Activated T-cell treated with anti-CD3 and anti-CD28 coated beads, Interleukin-2, amount 50 U/mL, for 48 hours (primary cell): Measurements from ENCODE around the gene MTERF4.
"Not testable (repeated sequence)": the region's sequence is repeated elsewhere in the genome, so short reads cannot be mapped to it uniquely, and the experiment has no call there.

Source experiments
- DNase-seq, 2 experiments: peaks; one replicate each; pipeline ENCODE4 v3.0.0-alpha.2; 2020

The MTERF4 gene

GRCh38 chr2:241110607-241111439, 8.7 kb upstream of the MTERF4 start:
- no peak for DNase-seq

- no peak for DNase-seq
These were observed 8.1 kb upstream of the MTERF4 start for GRCh38 chr2:241110089-241110606.

DNA sequence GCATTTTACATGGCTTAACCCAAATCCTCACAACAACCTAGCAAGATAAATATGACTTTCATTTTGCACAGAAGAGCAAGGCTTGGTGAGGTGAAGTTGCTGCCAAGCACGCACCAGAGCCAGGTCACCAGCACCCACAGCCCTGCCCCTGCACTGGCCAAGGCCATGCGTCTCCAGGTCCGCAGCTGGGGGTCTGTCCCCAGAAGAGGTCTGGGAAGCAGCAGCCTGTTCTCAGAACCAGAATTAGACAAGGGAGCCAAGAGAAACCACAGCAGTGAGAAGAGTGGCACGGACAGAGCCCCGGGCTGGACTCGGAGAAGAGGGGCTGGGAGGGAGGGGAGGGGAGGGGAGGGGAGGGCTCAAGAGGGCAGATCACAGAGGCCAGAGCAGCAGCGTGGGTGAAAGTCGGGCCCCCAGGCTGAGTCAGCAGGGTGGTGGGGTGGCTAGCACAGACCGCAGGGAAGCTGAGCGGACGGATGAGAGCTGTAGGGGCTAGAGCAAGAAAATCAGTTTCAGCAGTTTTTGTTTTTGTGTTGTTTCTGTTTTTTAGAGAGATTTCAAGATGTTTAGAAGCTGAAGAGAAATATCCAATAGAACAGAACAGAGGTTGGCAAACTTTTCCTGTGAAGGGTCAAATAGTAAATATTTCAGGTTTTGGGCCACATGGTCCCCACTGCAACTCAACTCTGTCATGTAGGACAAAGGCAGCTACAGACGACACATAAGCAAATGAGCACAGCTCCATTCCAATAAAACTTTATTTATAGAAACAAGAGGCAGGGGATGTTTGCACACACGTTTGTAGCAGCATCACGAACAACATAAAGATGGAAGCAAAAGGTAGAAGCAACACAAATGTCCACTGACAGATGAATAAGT, 7.4 kb upstream of the MTERF4 start:
- DNase-seq: peak; percentile 38 to 60

DNA sequence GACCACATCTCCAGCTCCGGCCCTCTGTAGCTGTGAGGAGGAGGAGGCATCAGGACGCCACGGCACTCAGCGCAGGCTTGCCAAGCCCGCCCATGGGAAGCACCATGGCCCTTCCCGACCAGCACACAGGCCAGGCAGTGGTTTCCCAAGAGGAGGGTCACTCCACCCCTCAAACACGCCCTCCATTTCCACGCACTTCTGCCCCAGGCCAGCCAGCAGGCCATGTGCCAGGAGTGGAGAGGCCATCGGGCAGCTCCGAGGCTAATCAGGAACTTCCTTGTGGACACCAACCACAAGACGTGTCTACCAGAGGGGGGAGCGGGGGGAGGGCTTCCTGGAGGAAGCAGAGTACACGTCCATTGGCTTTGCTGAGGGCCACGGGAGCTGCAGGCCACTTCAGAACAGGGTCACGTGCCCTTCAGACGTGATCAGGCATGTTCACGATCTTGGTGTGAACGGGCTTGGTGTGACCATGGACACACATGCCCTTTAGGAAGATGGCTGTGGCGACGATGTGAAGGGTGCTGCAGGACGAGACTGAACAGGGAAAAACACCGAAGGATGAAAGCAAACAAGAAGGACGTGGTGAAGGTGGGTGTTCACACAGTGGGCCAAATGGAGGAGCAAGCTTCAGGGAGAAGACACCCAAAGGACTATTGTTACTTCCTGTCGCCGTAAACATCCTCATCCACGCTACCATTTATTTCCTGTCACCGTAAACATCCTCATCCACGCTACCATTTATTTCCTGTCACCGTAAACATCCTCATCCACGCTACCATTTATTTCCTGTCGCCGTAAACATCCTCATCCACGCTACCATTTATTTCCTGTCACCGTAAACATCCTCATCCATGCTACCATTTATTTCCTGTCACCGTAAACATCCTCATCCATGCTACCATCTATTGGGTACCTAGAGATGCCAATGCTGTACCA, 6.5 kb upstream of the MTERF4 start:
- no peak for DNase-seq

DNA sequence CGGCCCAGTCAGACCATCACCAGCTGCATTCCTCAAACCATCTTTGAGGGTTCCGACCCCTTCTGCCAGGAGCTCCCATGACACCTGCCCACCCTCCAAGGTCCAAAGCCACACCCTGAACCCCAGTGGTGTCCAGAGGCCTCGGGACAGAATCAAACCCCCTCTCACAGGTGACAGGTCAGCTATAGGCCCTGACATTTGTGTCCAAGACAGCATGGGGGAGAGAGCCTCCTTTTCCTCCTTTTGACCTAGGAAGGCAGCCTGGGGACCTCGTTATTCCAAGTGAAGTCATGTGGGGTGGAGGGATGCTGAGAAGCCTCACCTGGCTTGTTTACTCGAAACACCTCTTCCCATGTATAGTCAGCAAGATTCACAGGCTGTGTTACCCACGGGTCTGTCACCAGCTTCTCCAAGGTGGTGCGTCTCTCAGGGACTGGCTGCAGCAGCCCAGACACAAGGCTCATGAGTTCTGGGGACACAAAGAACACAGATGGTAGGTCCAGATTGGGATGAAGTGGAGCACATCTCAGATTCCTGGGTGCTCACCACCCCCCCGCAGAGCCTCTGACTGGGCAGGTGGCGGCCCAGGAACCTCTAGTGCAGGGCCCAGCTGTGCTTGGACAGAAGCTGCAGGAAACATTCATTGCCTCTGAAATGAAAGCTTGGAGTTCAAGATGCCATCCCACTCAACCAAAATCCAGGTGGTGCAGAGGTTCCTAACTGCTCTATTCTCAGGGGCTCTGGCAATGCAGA, 5.1 kb upstream of the MTERF4 start:
- DNase-seq: no peak

GRCh38 chr2:241105641-241106040, 3.6 kb upstream of the MTERF4 start:
- peak in 1 of 2 experiments; percentile 16 for DNase-seq

- peak in 1 of 2 experiments; percentile 9 for DNase-seq
These were observed 2.5 kb upstream of the MTERF4 start for GRCh38 chr2:241104611-241105010.

GRCh38 chr2:241103176-241103595, 1.1 kb upstream of the MTERF4 start:
- peak in 1 of 2 experiments; percentile 20 for DNase-seq

- DNase-seq: peak; percentile 11 to 17
These were observed 2.8 kb downstream of the MTERF4 start for GRCh38 chr2:241099246-241099645.

DNA sequence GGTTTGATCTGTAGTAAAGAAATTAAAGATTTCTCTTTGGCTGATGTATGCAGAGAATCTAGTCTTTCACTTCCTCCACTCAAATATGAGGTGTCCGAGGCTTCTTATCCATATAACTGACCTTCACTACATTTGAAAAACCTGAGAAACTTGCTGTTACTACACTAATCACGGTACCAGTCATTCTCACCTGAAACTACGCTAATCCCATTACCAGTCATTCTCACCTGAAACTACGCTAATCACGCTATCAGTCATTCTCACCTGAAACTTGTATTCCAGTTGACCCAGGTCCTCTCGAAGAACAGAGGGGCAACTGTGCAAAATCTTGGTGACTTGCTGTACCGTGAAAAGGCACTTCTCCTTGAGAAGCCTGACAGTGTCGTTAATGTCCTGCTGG, 5.1 kb downstream of the MTERF4 start:
- DNase-seq: peak; percentile 22 to 31

DNA sequence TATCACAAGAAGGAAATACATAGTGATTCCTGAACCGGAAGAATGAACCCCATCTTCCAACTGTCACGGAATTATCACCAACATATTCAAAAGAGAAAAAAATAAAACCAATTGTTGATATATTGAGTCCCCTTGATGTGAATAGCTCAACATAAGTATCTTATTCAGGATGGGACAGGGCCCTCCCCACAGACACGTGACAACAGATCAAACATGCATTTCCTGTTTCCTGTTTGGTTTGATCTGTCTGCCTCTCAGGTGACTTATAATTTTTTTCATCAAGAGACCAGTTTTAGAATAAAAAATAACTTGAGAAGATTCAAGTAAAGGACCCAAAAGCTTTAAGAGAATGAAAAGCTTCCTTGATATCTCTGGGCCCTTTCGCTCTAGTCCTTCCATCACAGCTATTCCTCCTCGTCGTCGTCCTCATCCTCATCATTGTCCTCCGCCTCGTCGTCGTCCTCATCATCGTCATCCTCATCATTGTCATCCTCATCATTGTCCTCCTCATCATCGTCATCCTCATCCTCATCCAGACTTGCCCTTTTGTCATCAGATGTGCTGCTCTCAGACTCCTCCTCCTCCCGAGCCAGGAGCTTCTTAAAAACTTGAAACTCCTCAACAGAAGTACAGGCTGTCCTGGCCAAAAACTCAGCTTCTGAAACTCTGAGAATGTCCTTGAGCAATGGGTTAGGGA, 6.3 kb downstream of the MTERF4 start:
- no peak for DNase-seq

GRCh38 chr2:241094924-241095420, 7.1 kb downstream of the MTERF4 start:
- DNase-seq: no peak

- DNase-seq: no peak
These were observed 7.9 kb downstream of the MTERF4 start for GRCh38 chr2:241094172-241094571.

GRCh38 chr2:241093133-241093781, 8.8 kb downstream of the MTERF4 start:
- DNase-seq: not testable (repeated sequence)

- DNase-seq: no peak
These were observed 9.4 kb downstream of the MTERF4 start for GRCh38 chr2:241092677-241093076.

GRCh38 chr2:241091734-241092445, 10.2 kb downstream of the MTERF4 start:
- DNase-seq: no peak

GRCh38 chr2:241091201-241091600, 10.9 kb downstream of the MTERF4 start:
- no peak for DNase-seq

- no peak for DNase-seq
These were observed 13.0 kb downstream of the MTERF4 start for GRCh38 chr2:241088791-241089732.
